HEK293 (cell line): Measurements from ENCODE around the gene TNFRSF6B.

ENCODE experiments used
- ATF2 ChIP-seq: fragments of 450-650 bp; formaldehyde crosslinking; IDR thresholded peaks from 2 replicates; pipeline ENCODE4 v1.5.1; 2016; ENCODE audit warnings: missing biosample characterization, missing genetic modification characterization, low read depth
- BCL6B ChIP-seq: fragments of 450-650 bp; formaldehyde crosslinking; IDR thresholded peaks from 2 replicates; pipeline ENCODE4 v1.5.1; 2017; ENCODE audit warnings: missing biosample characterization, missing genetic modification characterization
- CTCF ChIP-seq: fragments of 450-650 bp; formaldehyde crosslinking; IDR thresholded peaks from 2 replicates; pipeline ENCODE4 v1.5.1; 2016; ENCODE audit warnings: missing biosample characterization, missing genetic modification characterization
- EGR2 ChIP-seq: fragments of 450-650 bp; formaldehyde crosslinking; IDR thresholded peaks from 2 replicates; pipeline ENCODE4 v1.5.1; 2016; ENCODE audit warnings: low read depth, missing biosample characterization, missing genetic modification characterization
- ELK4 ChIP-seq: IDR thresholded peaks from 2 replicates; pipeline ENCODE4 v1.6.1; 2011; ENCODE audit warnings: mild to moderate bottlenecking, low read depth, low read length, borderline replicate concordance
- HOXA7 ChIP-seq: sonication (generic); formaldehyde crosslinking; IDR thresholded peaks from 2 replicates; pipeline ENCODE4 v1.8.1; 2022; ENCODE audit warnings: missing genetic modification reagents, borderline replicate concordance
- KLF1 ChIP-seq: fragments of 450-650 bp; formaldehyde crosslinking; IDR thresholded peaks from 2 replicates; pipeline ENCODE4 v1.5.1; 2016; ENCODE audit warnings: missing biosample characterization, missing genetic modification characterization
- KLF9 ChIP-seq: fragments of 450-650 bp; formaldehyde crosslinking; IDR thresholded peaks from 2 replicates; pipeline ENCODE4 v1.5.1; 2016; ENCODE audit warnings: missing biosample characterization, missing genetic modification characterization, low read depth
- PATZ1 ChIP-seq: fragments of 450-650 bp; formaldehyde crosslinking; IDR thresholded peaks from 2 replicates; pipeline ENCODE4 v1.5.1; 2016; ENCODE audit warnings: missing biosample characterization, missing genetic modification characterization
- TCF7L2 ChIP-seq: IDR thresholded peaks from 2 replicates; pipeline ENCODE4 v1.6.1; 2011; ENCODE audit warnings: low read depth, mild to moderate bottlenecking, inconsistent platforms, low read length, moderate library complexity, borderline replicate concordance
- WT1 ChIP-seq: fragments of 450-650 bp; formaldehyde crosslinking; IDR thresholded peaks from 2 replicates; pipeline ENCODE4 v1.5.1; 2016; ENCODE audit warnings: missing biosample characterization, missing genetic modification characterization
- ZFP3 ChIP-seq: fragments of 450-650 bp; formaldehyde crosslinking; IDR thresholded peaks from 2 replicates; pipeline ENCODE4 v1.5.1; 2016; ENCODE audit warnings: low read depth, missing biosample characterization, missing genetic modification characterization
- ZNF202 ChIP-seq: fragments of 450-650 bp; formaldehyde crosslinking; IDR thresholded peaks from 2 replicates; pipeline ENCODE4 v1.5.1; 2016; ENCODE audit warnings: missing biosample characterization, missing genetic modification characterization, borderline replicate concordance
- ZNF26 ChIP-seq: fragments of 450-650 bp; formaldehyde crosslinking; IDR thresholded peaks from 2 replicates; pipeline ENCODE4 v1.5.1; 2016; ENCODE audit warnings: missing biosample characterization, missing genetic modification characterization
- ZNF266 ChIP-seq: fragments of 450-650 bp; formaldehyde crosslinking; IDR thresholded peaks from 2 replicates; pipeline ENCODE4 v1.5.1; 2016; ENCODE audit warnings: missing biosample characterization, missing genetic modification characterization, low read depth
- ZNF366 ChIP-seq: fragments of 450-650 bp; formaldehyde crosslinking; conservative IDR thresholded peaks from 2 replicates; pipeline ENCODE4 v1.5.1; 2016; ENCODE audit warnings: missing biosample characterization, missing genetic modification characterization
- ZNF37A ChIP-seq: fragments of 450-650 bp; IDR thresholded peaks from 2 replicates; pipeline ENCODE4 v1.5.1; 2018; ENCODE audit warnings: missing biosample characterization, missing genetic modification characterization
- ZNF473 ChIP-seq: fragments of 450-650 bp; formaldehyde crosslinking; IDR thresholded peaks from 2 replicates; pipeline ENCODE4 v1.5.1; 2017; ENCODE audit warnings: missing biosample characterization, missing genetic modification characterization
- ZNF530 ChIP-seq: fragments of 450-650 bp; formaldehyde crosslinking; IDR thresholded peaks from 2 replicates; pipeline ENCODE4 v1.5.1; 2016; ENCODE audit warnings: low read depth, missing biosample characterization, missing genetic modification characterization
- ZNF580 ChIP-seq: fragments of 450-650 bp; formaldehyde crosslinking; IDR thresholded peaks from 2 replicates; pipeline ENCODE4 v1.5.1; 2016; ENCODE audit warnings: missing biosample characterization, missing genetic modification characterization
- ZNF600 ChIP-seq: fragments of 450-650 bp; formaldehyde crosslinking; IDR thresholded peaks from 2 replicates; pipeline ENCODE4 v1.5.1; 2016; ENCODE audit warnings: missing biosample characterization, missing genetic modification characterization
- ZNF621 ChIP-seq: fragments of 450-650 bp; formaldehyde crosslinking; IDR thresholded peaks from 2 replicates; pipeline ENCODE4 v1.5.1; 2017; ENCODE audit warnings: missing biosample characterization, missing genetic modification characterization
- ZNF639 ChIP-seq: fragments of 450-650 bp; formaldehyde crosslinking; IDR thresholded peaks from 2 replicates; pipeline ENCODE4 v1.5.1; 2016; ENCODE audit warnings: missing biosample characterization, missing genetic modification characterization
- ZNF645 ChIP-seq: fragments of 450-650 bp; formaldehyde crosslinking; IDR thresholded peaks from 2 replicates; pipeline ENCODE4; 2016; ENCODE audit warnings: missing biosample characterization, missing genetic modification characterization
- ZNF76 ChIP-seq: fragments of 450-650 bp; formaldehyde crosslinking; IDR thresholded peaks from 2 replicates; pipeline ENCODE4; 2016; ENCODE audit warnings: low read depth, missing biosample characterization, missing genetic modification characterization, borderline replicate concordance
- ZSCAN16 ChIP-seq: fragments of 450-650 bp; formaldehyde crosslinking; IDR thresholded peaks from 2 replicates; pipeline ENCODE4 v1.5.1; 2016; ENCODE audit warnings: missing biosample characterization, missing genetic modification characterization
- ZSCAN30 ChIP-seq: fragments of 450-650 bp; IDR thresholded peaks from 2 replicates; pipeline ENCODE4 v1.5.1; 2018; ENCODE audit warnings: missing biosample characterization, mild to moderate bottlenecking, missing genetic modification characterization, moderate library complexity

TNFRSF6B gene

GRCh38 chr20:63740627-63741353 is 44.3 kb downstream of the TNFRSF6B start (continued):
- TF ChIP-seq ATF2 (no peak), ZNF473 (tag by site-specific recombination) (no peak), ZNF37A (tag by site-specific recombination) (no peak), ZNF530 (tag by site-specific recombination) (no peak), ZFP3 (tag by site-specific recombination) (no peak), ZNF639 (tag by site-specific recombination) (no peak), ZSCAN16 (tag by site-specific recombination) (no peak), ZSCAN30 (tag by site-specific recombination) (no peak), ZNF202 (no peak), ELK4 (no peak), ZNF366 (peak; percentile 43; the same call in 1 of the 2 replicates), ZNF266 (tag by site-specific recombination) (no peak), ZNF26 (tag by site-specific recombination) (no peak), ZNF76 (tag by site-specific recombination) (peak; percentile 51; the same call in 1 of the 2 replicates), WT1 (tag by site-specific recombination) (no peak), CTCF (tag by site-specific recombination) (peak; percentile 46), BCL6B (tag by site-specific recombination) (0 out of 2 replicates have a peak, but pooled peaks have one; percentile 38), ZNF600 (tag by site-specific recombination) (peak; percentile 82), PATZ1 (peak; percentile 83), TCF7L2 (no peak), ZNF645 (tag by site-specific recombination) (no peak), EGR2 (tag by site-specific recombination) (no peak), HOXA7 (CRISPR knock-in tag) (no peak), ZNF621 (tag by site-specific recombination) (no peak), KLF9 (tag by site-specific recombination) (peak; percentile 93), ZNF580 (tag by site-specific recombination) (no peak), KLF1 (tag by site-specific recombination) (0 out of 2 replicates have a peak, but pooled peaks have one; percentile 29)
